H9 (cell line): ENCODE results near the gene HCFC1. TPM values are rescaled to one million over a fixed set of nuclear protein-coding genes. Genes with fewer than 3 reads are reported as not detected.
A peak's percentile ranks its signal among the peaks of the same experiment; 100 is the strongest.

ENCODE experiments used
- DNase-seq: peaks from one replicate; pipeline ENCODE4 v3.0.0-alpha.2; 2017
- H2AFZ ChIP-seq: one replicate; pipeline ENCODE4 v1.6.1; 2013; ENCODE audit warnings: mild to moderate bottlenecking, low read length, control low read depth, moderate library complexity
- H2AK5ac ChIP-seq: 2 replicates; pipeline ENCODE4 v1.6.1; 2013; ENCODE audit warnings: low read length, control low read depth, mixed read lengths; ENCODE audit not compliant: insufficient read length
- H2BK120ac ChIP-seq: one replicate; pipeline ENCODE4 v1.6.1; 2013; ENCODE audit warnings: low read depth, mild to moderate bottlenecking, low read length, control low read depth, inconsistent platforms; ENCODE audit not compliant: poor library complexity, severe bottlenecking
- H2BK12ac ChIP-seq: 2 replicates; pipeline ENCODE4 v1.6.1; 2013; ENCODE audit warnings: low read length, control low read depth, mixed read lengths, low read depth; ENCODE audit not compliant: insufficient read length
- H2BK15ac ChIP-seq: 2 replicates; pipeline ENCODE4 v1.6.1; 2013; ENCODE audit warnings: low read depth, low read length, control low read depth
- H2BK20ac ChIP-seq: one replicate; pipeline ENCODE4 v1.6.1; 2013; ENCODE audit warnings: low read depth, mild to moderate bottlenecking, low read length, control low read depth, inconsistent platforms; ENCODE audit not compliant: poor library complexity, severe bottlenecking
- H2BK5ac ChIP-seq: 2 replicates; pipeline ENCODE4 v1.6.1; 2013; ENCODE audit warnings: low read length, control low read depth, mixed read lengths; ENCODE audit not compliant: insufficient read length
- H3K14ac ChIP-seq: 2 replicates; pipeline ENCODE4 v1.6.1; 2013; ENCODE audit warnings: low read length, control low read depth; ENCODE audit not compliant: insufficient read depth
- H3K18ac ChIP-seq: 2 replicates; pipeline ENCODE4 v1.6.1; 2013; ENCODE audit warnings: low read depth, mild to moderate bottlenecking, mixed read lengths, low read length, control low read depth; ENCODE audit not compliant: insufficient read length
- H3K23ac ChIP-seq: 2 replicates; pipeline ENCODE4 v1.6.1; 2013; ENCODE audit warnings: low read length, control low read depth, mixed read lengths, low read depth; ENCODE audit not compliant: insufficient read length
- H3K23me2 ChIP-seq: 2 replicates; pipeline ENCODE4 v1.6.1; 2013; ENCODE audit warnings: low read depth, mild to moderate bottlenecking, mixed read lengths, low read length, control low read depth; ENCODE audit not compliant: insufficient read length, poor library complexity, severe bottlenecking
- H3K27ac ChIP-seq: 2 replicates; pipeline ENCODE4 v1.5.1; 2013; ENCODE audit warnings: low read length, control low read depth, mixed read lengths, low read depth; ENCODE audit not compliant: insufficient read length
- H3K27me3 ChIP-seq: 2 replicates; pipeline ENCODE4 v1.6.1; 2013; ENCODE audit warnings: low read length, control low read depth, inconsistent platforms; ENCODE audit not compliant: insufficient read depth
- H3K4ac ChIP-seq: 2 replicates; pipeline ENCODE4 v1.6.1; 2013; ENCODE audit warnings: low read depth, mild to moderate bottlenecking, control low read depth, inconsistent platforms, low read length, moderate library complexity
- H3K4me1 ChIP-seq: 2 replicates; pipeline ENCODE4 v1.6.1; 2013; ENCODE audit warnings: low read length, control low read depth, inconsistent platforms; ENCODE audit not compliant: insufficient read depth
- H3K4me2 ChIP-seq: 2 replicates; pipeline ENCODE4 v1.6.1; 2013; ENCODE audit warnings: low read length, control low read depth, mixed read lengths; ENCODE audit not compliant: insufficient read length, insufficient read depth
- H3K56ac ChIP-seq: 2 replicates; pipeline ENCODE4 v1.6.1; 2013; ENCODE audit warnings: low read depth, mild to moderate bottlenecking, mixed read lengths, low read length, control low read depth; ENCODE audit not compliant: insufficient read length
- H3K79me1 ChIP-seq: 2 replicates; pipeline ENCODE4 v1.6.1; 2013; ENCODE audit warnings: low read depth, mild to moderate bottlenecking, moderate library complexity, low read length, control low read depth, inconsistent platforms; ENCODE audit not compliant: insufficient read depth, poor library complexity, severe bottlenecking
- H3K79me2 ChIP-seq: 2 replicates; pipeline ENCODE4 v1.6.1; 2013; ENCODE audit warnings: low read length, control low read depth, inconsistent platforms; ENCODE audit not compliant: insufficient read depth
- H3K9ac ChIP-seq: 2 replicates; pipeline ENCODE4 v1.6.1; 2013; ENCODE audit warnings: low read length, control low read depth, mixed read lengths; ENCODE audit not compliant: insufficient read length; ENCODE audit errors: extremely low read depth
- H3K9me3 ChIP-seq: one replicate; pipeline ENCODE4 v1.6.1; 2013; ENCODE audit warnings: low read depth, low read length, inconsistent platforms; ENCODE audit not compliant: control insufficient read depth
- H3T11ph ChIP-seq: one replicate; pipeline ENCODE4 v1.6.1; 2013; ENCODE audit warnings: mild to moderate bottlenecking, low read length, control low read depth, inconsistent platforms
- H4K20me1 ChIP-seq: one replicate; pipeline ENCODE4 v1.6.1; 2013; ENCODE audit not compliant: control insufficient read depth, insufficient read length, insufficient read depth
- H4K5ac ChIP-seq: 2 replicates; pipeline ENCODE4 v1.6.1; 2013; ENCODE audit warnings: low read depth, mild to moderate bottlenecking, mixed read lengths, low read length, control low read depth; ENCODE audit not compliant: insufficient read length
- H4K8ac ChIP-seq: replicated peaks from 2 replicates; pipeline ENCODE4 v1.6.1; 2013; ENCODE audit warnings: low read length, control low read depth, mixed read lengths, low read depth; ENCODE audit not compliant: insufficient read length
- H4K91ac ChIP-seq: 2 replicates; pipeline ENCODE4 v1.6.1; 2013; ENCODE audit warnings: low read depth, mild to moderate bottlenecking, moderate library complexity, mixed read lengths, low read length, control low read depth; ENCODE audit not compliant: insufficient read length
- H3K27ac Mint-ChIP-seq, 3 experiments: 2 replicates in 2 of 3; 3 replicates in 1 of 3; pipeline ENCODE4 v1.8.0; 2020 to 2021; ENCODE audit warnings: mixed read lengths in 3 of 3, mild to moderate bottlenecking in 1 of 3, moderate library complexity in 1 of 3
- H3K27me3 Mint-ChIP-seq: 2 replicates; pipeline ENCODE4 v1.8.0; 2021; ENCODE audit warnings: low read depth, mild to moderate bottlenecking, moderate library complexity, mixed read lengths
- H3K36me3 Mint-ChIP-seq, 3 experiments: 2 replicates in 2 of 3; 3 replicates in 1 of 3; pipeline ENCODE4 v1.8.0; 2020 to 2021; ENCODE audit warnings: low read depth in 3 of 3, mixed read lengths in 3 of 3; ENCODE audit not compliant: insufficient read depth in 1 of 3
- H3K4me1 Mint-ChIP-seq, 2 experiments: 2 replicates each; pipeline ENCODE4 v1.8.0; 2020; ENCODE audit warnings: mixed read lengths in 2 of 2
- H3K4me3 Mint-ChIP-seq, 2 experiments: 2 replicates in 1 of 2; 3 replicates in 1 of 2; pipeline ENCODE4 v1.8.0; 2020 to 2021; ENCODE audit warnings: mild to moderate bottlenecking in 2 of 2, mixed read lengths in 2 of 2, moderate library complexity in 1 of 2
- H3K9me3 Mint-ChIP-seq, 2 experiments: 2 replicates in 1 of 2; 3 replicates in 1 of 2; pipeline ENCODE4 v1.8.0; 2020; ENCODE audit warnings: mild to moderate bottlenecking in 2 of 2, mixed read lengths in 2 of 2, moderate library complexity in 1 of 2
- CTCF ChIP-seq: fragments of 200-600 bp; sonication (generic); conservative IDR thresholded peaks from 3 replicates; pipeline ENCODE4 v1.8.0; 2021; ENCODE audit warnings: antibody characterized with exemption, mild to moderate bottlenecking
- WGBS: extraction: QIAGEN DNeasy Blood & Tissue Kit; methylation state at CpG from one replicate; pipeline ENCODE4 v1.1.7; 2013; ENCODE audit warnings: missing lambda C conversion rate, low lambda C conversion rate, mixed read lengths; ENCODE audit not compliant: insufficient read length; ENCODE audit errors: extremely low coverage; 5-methylcytosine and 5-hydroxymethylcytosine counted together
- total RNA-seq: library from RNA; stranded (reverse); gene quantifications from 2 replicates; pipeline ENCODE4 v1.2.1, GENCODE V29; 2021

The HCFC1 gene
- total RNA-seq, 1 experiment from 2014 or later = 144 TPM

- Histone ChIP-seq H2BK20ac (no peak overlapping the region), H4K8ac (no peak overlapping the region)
- no CpG with 5 or more reads among the region's 12 CpGs for whole genome bisulfite sequencing
Observed at GRCh38 chrX:153983321-153983801, 11.7 kb upstream of the HCFC1 start.

More at GRCh38 chrX:153983321-153983801, 11.7 kb upstream of the HCFC1 start:
- no peaks in the 10 kb centered on the region for H3K4me1 ChIP-seq
- Mint-ChIP-seq H3K4me3 (no peak overlapping the region), H3K9me3 (peaks cover 47 to 51% of the 10 kb centered on the region in 2 experiments), H3K27me3 (peaks cover 2% of the 10 kb centered on the region), H3K27ac (peak overlapping the region in 1 of 3 experiments; percentile 15; a peak in 1 of 7 replicates), H3K4me1 (peaks cover 0 to 10% of the 10 kb centered on the region in 2 experiments; a peak in 2 of 4 replicates), H3K36me3 (peaks cover 7 to 10% (median 8%) of the 10 kb centered on the region in 3 experiments; a peak in 6 of 7 replicates)
- H3K79me1 ChIP-seq = no peaks in the 10 kb centered on the region
- no peaks in the 10 kb centered on the region for H3K79me2 ChIP-seq
- no peak for DNase-seq
- H2BK120ac ChIP-seq = no peak overlapping the region
- no peaks in the 10 kb centered on the region for H3K27me3 ChIP-seq
- H2BK12ac ChIP-seq = no peak overlapping the region
- no peak overlapping the region for H3K4ac ChIP-seq
- H2BK15ac ChIP-seq = no peak overlapping the region
- no peak overlapping the region for H3K56ac ChIP-seq
- H2AFZ ChIP-seq = no peak overlapping the region
- H3K23me2 ChIP-seq = no peaks in the 10 kb centered on the region
- H2AK5ac ChIP-seq = no peak overlapping the region
- H3K9ac ChIP-seq = no peak overlapping the region
- H3K9me3 ChIP-seq = peaks cover 15% of the 10 kb centered on the region
- H3T11ph ChIP-seq = no peak overlapping the region
- H2BK5ac ChIP-seq = no peak overlapping the region
- no peak for TF ChIP-seq CTCF
- H4K5ac ChIP-seq = no peak overlapping the region
- H3K14ac ChIP-seq = peak overlapping the region; percentile 46; the same call in 1 of the 2 replicates
- H4K20me1 ChIP-seq = no peaks in the 10 kb centered on the region
- no peak overlapping the region for H3K18ac ChIP-seq
- no peak overlapping the region for H4K91ac ChIP-seq
- H3K27ac ChIP-seq = no peak overlapping the region
- H3K23ac ChIP-seq = no peak overlapping the region
- no peak overlapping the region for H3K4me2 ChIP-seq
